ENCODE data around the gene B4GALNT3. TPM values are rescaled to one million over a fixed set of nuclear protein-coding genes. Genes with fewer than 3 reads are reported as not detected.

Gene B4GALNT3
- total RNA-seq, 2 experiments from 2014 or later: 3.4 to 5.4 TPM

- POLR2A ChIA-PET: interaction anchor here (0.6 kb wide), 1 partner anchor 1150 kb away, joined by 3 read pairs; no protein-coding TSS in a partner anchor
- Histone ChIP-seq H3K4me2 (ENCODE audit: low read length) (no peak overlapping the region), H3K9me3 (ENCODE audit: low read length) (no peaks in the 10 kb centered on the region), H4K20me1 (ENCODE audit: insufficient read depth, low read length) (no peaks in the 10 kb centered on the region), H3K79me2 (ENCODE audit: insufficient read depth, low read depth, low read length) (no peaks in the 10 kb centered on the region), H3K27ac (ENCODE audit: low read depth, low read length, poor library complexity, severe bottlenecking) (no peak overlapping the region), H3K36me3 (ENCODE audit: insufficient read depth, low read length) (no peaks in the 10 kb centered on the region), H3K9me2 (ENCODE audit: insufficient read depth, low read length) (no peaks in the 10 kb centered on the region), H3K4me1 (ENCODE audit: insufficient read depth, low read length, poor library complexity, severe bottlenecking) (no peaks in the 10 kb centered on the region), H2AFZ (ENCODE audit: low read length) (no peak overlapping the region), H3K4me3 (ENCODE audit: low read depth, low read length, poor library complexity, severe bottlenecking) (no peak overlapping the region)
- TF ChIP-seq, protein P1, sequence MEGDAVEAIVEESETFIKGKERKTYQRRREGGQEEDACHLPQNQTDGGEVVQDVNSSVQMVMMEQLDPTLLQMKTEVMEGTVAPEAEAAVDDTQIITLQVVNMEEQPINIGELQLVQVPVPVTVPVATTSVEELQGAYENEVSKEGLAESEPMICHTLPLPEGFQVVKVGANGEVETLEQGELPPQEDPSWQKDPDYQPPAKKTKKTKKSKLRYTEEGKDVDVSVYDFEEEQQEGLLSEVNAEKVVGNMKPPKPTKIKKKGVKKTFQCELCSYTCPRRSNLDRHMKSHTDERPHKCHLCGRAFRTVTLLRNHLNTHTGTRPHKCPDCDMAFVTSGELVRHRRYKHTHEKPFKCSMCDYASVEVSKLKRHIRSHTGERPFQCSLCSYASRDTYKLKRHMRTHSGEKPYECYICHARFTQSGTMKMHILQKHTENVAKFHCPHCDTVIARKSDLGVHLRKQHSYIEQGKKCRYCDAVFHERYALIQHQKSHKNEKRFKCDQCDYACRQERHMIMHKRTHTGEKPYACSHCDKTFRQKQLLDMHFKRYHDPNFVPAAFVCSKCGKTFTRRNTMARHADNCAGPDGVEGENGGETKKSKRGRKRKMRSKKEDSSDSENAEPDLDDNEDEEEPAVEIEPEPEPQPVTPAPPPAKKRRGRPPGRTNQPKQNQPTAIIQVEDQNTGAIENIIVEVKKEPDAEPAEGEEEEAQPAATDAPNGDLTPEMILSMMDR (conservative IDR thresholded peaks at IDR 0.05; ENCODE audit: low read length): no peak
- no peak for TF ChIP-seq EZH2phosphoT487 (IDR thresholded peaks at IDR 0.05; ENCODE audit: borderline replicate concordance, low read depth, low read length)
- BruUV-seq (replicated peaks): no TSS peak
- peak; percentile 8 for DNase-seq (ENCODE audit: low spot score)
- intact Hi-C loops (cut with micrococcal nuclease; ENCODE audit: unreplicated experiment): no loop called here
- CTCF ChIA-PET (ENCODE audit: unreplicated experiment): no interaction called here
Measured at GRCh38 chr12:466762-467161, 7.0 kb downstream of the B4GALNT3 start.

GRCh38 chr12:467591-467990 is 7.9 kb downstream of the B4GALNT3 start:
- H2AFZ ChIP-seq (ENCODE audit: low read length): no peak overlapping the region
- no peak overlapping the region for H3K27ac ChIP-seq (ENCODE audit: low read depth, low read length, poor library complexity, severe bottlenecking)
- H3K9me3 ChIP-seq (ENCODE audit: low read length): no peaks in the 10 kb centered on the region
- H3K4me2 ChIP-seq (ENCODE audit: low read length): no peak overlapping the region
- H3K9me2 ChIP-seq (ENCODE audit: insufficient read depth, low read length): no peaks in the 10 kb centered on the region
- no peaks in the 10 kb centered on the region for H3K4me1 ChIP-seq (ENCODE audit: insufficient read depth, low read length, poor library complexity, severe bottlenecking)
- no TSS peak for BruUV-seq (replicated peaks)
- POLR2A ChIA-PET: interaction anchor here (0.6 kb wide), 1 partner anchor 11 kb away, joined by 10 read pairs; no protein-coding TSS in a partner anchor
- CTCF ChIA-PET (ENCODE audit: unreplicated experiment): no interaction called here
- no peaks in the 10 kb centered on the region for H3K36me3 ChIP-seq (ENCODE audit: insufficient read depth, low read length)
- TF ChIP-seq EZH2phosphoT487 (IDR thresholded peaks at IDR 0.05; ENCODE audit: borderline replicate concordance, low read depth, low read length): no peak
- TF ChIP-seq, protein P1 (conservative IDR thresholded peaks at IDR 0.05; ENCODE audit: low read length): no peak
- DNase-seq (ENCODE audit: low spot score): no peak
- H4K20me1 ChIP-seq (ENCODE audit: insufficient read depth, low read length): no peaks in the 10 kb centered on the region
- intact Hi-C loops (cut with micrococcal nuclease; ENCODE audit: unreplicated experiment): no loop called here
- H3K79me2 ChIP-seq (ENCODE audit: insufficient read depth, low read depth, low read length): no peaks in the 10 kb centered on the region
- H3K4me3 ChIP-seq (ENCODE audit: low read depth, low read length, poor library complexity, severe bottlenecking): no peak overlapping the region

GRCh38 chr12:468671-469389 is 9.1 kb downstream of the B4GALNT3 start:
- intact Hi-C loops (cut with micrococcal nuclease; ENCODE audit: unreplicated experiment): no loop called here
- Histone ChIP-seq H3K27ac (ENCODE audit: low read depth, low read length, poor library complexity, severe bottlenecking) (no peak overlapping the region), H3K4me3 (ENCODE audit: low read depth, low read length, poor library complexity, severe bottlenecking) (no peak overlapping the region), H3K4me1 (ENCODE audit: insufficient read depth, low read length, poor library complexity, severe bottlenecking) (no peaks in the 10 kb centered on the region), H2AFZ (ENCODE audit: low read length) (no peak overlapping the region), H3K36me3 (ENCODE audit: insufficient read depth, low read length) (no peaks in the 10 kb centered on the region), H3K9me2 (ENCODE audit: insufficient read depth, low read length) (no peaks in the 10 kb centered on the region), H4K20me1 (ENCODE audit: insufficient read depth, low read length) (no peaks in the 10 kb centered on the region), H3K79me2 (ENCODE audit: insufficient read depth, low read depth, low read length) (no peaks in the 10 kb centered on the region), H3K4me2 (ENCODE audit: low read length) (no peak overlapping the region), H3K9me3 (ENCODE audit: low read length) (no peaks in the 10 kb centered on the region)
- CTCF ChIA-PET (ENCODE audit: unreplicated experiment): no interaction called here
- DNase-seq (ENCODE audit: low spot score): no peak
- no peak for TF ChIP-seq EZH2phosphoT487 (IDR thresholded peaks at IDR 0.05; ENCODE audit: borderline replicate concordance, low read depth, low read length)
- POLR2A ChIA-PET: no interaction called here
- BruUV-seq (replicated peaks): no TSS peak

Measured in OCI-LY7 (cell line).